Naive B cell (primary cell): Measurements from ENCODE around the gene TMEM244. TPM values are rescaled to one million over a fixed set of nuclear protein-coding genes. Genes with fewer than 3 reads are reported as not detected.
"Not testable (repeated sequence)": the region's sequence is repeated elsewhere in the genome, so short reads cannot be mapped to it uniquely, and the experiment has no call there.

Experiments
- ATAC-seq, 2 donors: fragments of 150-1000 bp; cut with Tn5 transposase; 2 replicates each; pipeline ENCODE4 v1.10.0; 2021; ENCODE audit warnings: low read depth in 2 of 2, mild to moderate bottlenecking in 2 of 2, moderate library complexity in 2 of 2
- DNase-seq: peaks from one replicate; pipeline ENCODE4 v3.0.0; 2022
- H3K27ac Mint-ChIP-seq, 6 donors: one replicate each; pipeline ENCODE4 v1.8.0; 2020 to 2022; ENCODE audit warnings: mild to moderate bottlenecking in 6 of 6, mixed read lengths in 6 of 6, moderate library complexity in 5 of 6, inconsistent platforms in 2 of 6
- H3K27me3 Mint-ChIP-seq, 3 donors: one replicate each; pipeline ENCODE4 v1.8.0; 2021 to 2022; ENCODE audit warnings: mixed read lengths in 3 of 3, mild to moderate bottlenecking in 1 of 3
- H3K36me3 Mint-ChIP-seq, 2 donors: one replicate each; pipeline ENCODE4 v1.8.0; 2020 to 2022; ENCODE audit warnings: mixed read lengths in 2 of 2, inconsistent platforms in 1 of 2, mild to moderate bottlenecking in 1 of 2
- H3K4me1 Mint-ChIP-seq, 3 donors: one replicate each; pipeline ENCODE4 v1.8.0; 2020 to 2022; ENCODE audit warnings: mixed read lengths in 3 of 3, inconsistent platforms in 1 of 3, mild to moderate bottlenecking in 1 of 3, moderate library complexity in 1 of 3
- H3K4me3 Mint-ChIP-seq, 8 donors: one replicate each; pipeline ENCODE4 v1.8.0; 2020 to 2022; ENCODE audit warnings: mild to moderate bottlenecking in 8 of 8, mixed read lengths in 8 of 8, moderate library complexity in 8 of 8, inconsistent platforms in 2 of 8
- H3K9me3 Mint-ChIP-seq, 7 donors: one replicate each; pipeline ENCODE4 v1.8.0; 2020 to 2022; ENCODE audit warnings: mixed read lengths in 7 of 7, mild to moderate bottlenecking in 5 of 7, inconsistent platforms in 2 of 7, moderate library complexity in 1 of 7
- polyA plus RNA-seq, 6 donors: library from polyadenylated mRNA; unstranded; fragments of 300-500 nt; fragmentation: Illumina TruSeq; gene quantifications; one replicate each; pipeline ENCODE4 v1.2.3, GENCODE V29; 2021; ENCODE audit warnings: low read depth in 6 of 6

TMEM244 gene
- polyA plus RNA-seq, 6 donors from 2014 or later: not detected

GRCh38 chr6:129832299-129832698 is 28.8 kb downstream of the TMEM244 start:
- H3K9me3 Mint-ChIP-seq: peaks cover 0 to 10% (median 0%) of the 10 kb centered on the region in 7 donors
- H3K4me1 Mint-ChIP-seq: no peaks in the 10 kb centered on the region
- ATAC-seq (no peak), DNase-seq (no peak)
- H3K4me3 Mint-ChIP-seq: no peak overlapping the region
- no peaks in the 10 kb centered on the region for H3K36me3 Mint-ChIP-seq
- H3K27ac Mint-ChIP-seq: peak overlapping the region in 1 of 6 donors; percentile 80
- H3K27me3 Mint-ChIP-seq: peaks cover 0 to 8% (median 6%) of the 10 kb centered on the region in 3 donors

GRCh38 chr6:129828229-129828628 is 32.9 kb downstream of the TMEM244 start:
- no peaks in the 10 kb centered on the region for H3K36me3 Mint-ChIP-seq
- ATAC-seq: no peak
- no peak overlapping the region for H3K27ac Mint-ChIP-seq
- DNase-seq: no peak
- H3K27me3 Mint-ChIP-seq: peaks cover 0 to 4% (median 0%) of the 10 kb centered on the region in 3 donors
- no peaks in the 10 kb centered on the region for H3K9me3 Mint-ChIP-seq
- H3K4me3 Mint-ChIP-seq: no peak overlapping the region
- H3K4me1 Mint-ChIP-seq: no peaks in the 10 kb centered on the region

- no peak overlapping the region for H3K27ac Mint-ChIP-seq
- H3K36me3 Mint-ChIP-seq: no peaks in the 10 kb centered on the region
- no peaks in the 10 kb centered on the region for H3K4me1 Mint-ChIP-seq
- H3K27me3 Mint-ChIP-seq: peaks cover 13 to 29% (median 19%) of the 10 kb centered on the region in 3 donors
- no peaks in the 10 kb centered on the region for H3K9me3 Mint-ChIP-seq
- DNase-seq: no peak
- no peak overlapping the region for H3K4me3 Mint-ChIP-seq
- no peak for ATAC-seq
Observed at GRCh38 chr6:129818251-129818650, 42.9 kb downstream of the TMEM244 start.

- Mint-ChIP-seq H3K4me1 (no peaks in the 10 kb centered on the region), H3K27me3 (peaks cover 13 to 29% (median 19%) of the 10 kb centered on the region in 3 donors), H3K9me3 (no peaks in the 10 kb centered on the region), H3K36me3 (no peaks in the 10 kb centered on the region), H3K4me3 (no peak overlapping the region), H3K27ac (no peak overlapping the region)
- DNase-seq (no peak), ATAC-seq (no peak)
Observed at GRCh38 chr6:129817821-129818220, 43.3 kb downstream of the TMEM244 start.

GRCh38 chr6:129817332-129817731 is 43.8 kb downstream of the TMEM244 start:
- H3K4me3 Mint-ChIP-seq: no peak overlapping the region
- no peaks in the 10 kb centered on the region for H3K9me3 Mint-ChIP-seq
- H3K4me1 Mint-ChIP-seq: no peaks in the 10 kb centered on the region
- H3K36me3 Mint-ChIP-seq: no peaks in the 10 kb centered on the region
- no peak for DNase-seq
- no peak for ATAC-seq
- H3K27ac Mint-ChIP-seq: no peak overlapping the region
- peaks cover 13 to 29% (median 19%) of the 10 kb centered on the region in 3 donors for H3K27me3 Mint-ChIP-seq

- Mint-ChIP-seq H3K9me3 (peaks cover 0 to 9% (median 5%) of the 10 kb centered on the region in 7 donors), H3K36me3 (no peaks in the 10 kb centered on the region), H3K4me3 (no peak overlapping the region), H3K4me1 (no peaks in the 10 kb centered on the region), H3K27ac (no peak overlapping the region), H3K27me3 (peaks cover 4 to 38% (median 13%) of the 10 kb centered on the region in 3 donors)
- ATAC-seq (no peak), DNase-seq (no peak)
Observed at GRCh38 chr6:129812145-129812777, 48.9 kb downstream of the TMEM244 start.

GRCh38 chr6:129807141-129807540 is 54.0 kb downstream of the TMEM244 start:
- H3K27me3 Mint-ChIP-seq: peaks cover 0 to 43% (median 13%) of the 10 kb centered on the region in 3 donors

GRCh38 chr6:129802920-129803319 is 58.2 kb downstream of the TMEM244 start:
- peaks cover 0 to 17% (median 14%) of the 10 kb centered on the region in 3 donors for H3K27me3 Mint-ChIP-seq
- H3K4me1 Mint-ChIP-seq: not testable (repeated sequence)

More at GRCh38 chr6:129807141-129807540, 54.0 kb downstream of the TMEM244 start:
- not testable (repeated sequence) for H3K27ac Mint-ChIP-seq, H3K4me1 Mint-ChIP-seq, H3K4me3 Mint-ChIP-seq, ATAC-seq, DNase-seq
- peaks cover 0 to 31% (median 18%) of the 10 kb centered on the region in 7 donors for H3K9me3 Mint-ChIP-seq
- peaks cover 0 to 11% of the 10 kb centered on the region in 2 donors for H3K36me3 Mint-ChIP-seq

GRCh38 chr6:129801909-129802308 is 59.2 kb downstream of the TMEM244 start:
- Mint-ChIP-seq H3K36me3 (peaks cover 0 to 11% of the 10 kb centered on the region in 2 donors), H3K9me3 (peaks cover 5 to 23% (median 13%) of the 10 kb centered on the region in 7 donors), H3K27me3 (peaks cover 0 to 14% (median 12%) of the 10 kb centered on the region in 3 donors), H3K27ac (no peak overlapping the region), H3K4me1 (no peaks in the 10 kb centered on the region), H3K4me3 (no peak overlapping the region)
- ATAC-seq (no peak), DNase-seq (no peak)

More at GRCh38 chr6:129802920-129803319, 58.2 kb downstream of the TMEM244 start:
- not testable (repeated sequence) for H3K4me3 Mint-ChIP-seq, DNase-seq, ATAC-seq, H3K27ac Mint-ChIP-seq
- H3K36me3 Mint-ChIP-seq: peaks cover 0 to 11% of the 10 kb centered on the region in 2 donors
- peaks cover 5 to 29% (median 17%) of the 10 kb centered on the region in 7 donors for H3K9me3 Mint-ChIP-seq

- Mint-ChIP-seq H3K4me3 (no peak overlapping the region), H3K27ac (no peak overlapping the region), H3K4me1 (peaks cover 0 to 6% (median 0%) of the 10 kb centered on the region in 3 donors), H3K9me3 (peaks cover 0 to 3% (median 0%) of the 10 kb centered on the region in 7 donors), H3K27me3 (peaks cover 5 to 20% (median 5%) of the 10 kb centered on the region in 3 donors), H3K36me3 (no peaks in the 10 kb centered on the region)
- ATAC-seq (no peak), DNase-seq (no peak)
Observed at GRCh38 chr6:129795261-129795660, 65.9 kb downstream of the TMEM244 start.

GRCh38 chr6:129793447-129793846 is 67.7 kb downstream of the TMEM244 start:
- no peak overlapping the region for H3K27ac Mint-ChIP-seq

GRCh38 chr6:129792049-129792448 is 69.1 kb downstream of the TMEM244 start:
- Mint-ChIP-seq H3K27me3 (peaks cover 5 to 20% (median 5%) of the 10 kb centered on the region in 3 donors), H3K4me1 (peaks cover 0 to 6% (median 0%) of the 10 kb centered on the region in 3 donors), H3K4me3 (no peak overlapping the region), H3K27ac (peak overlapping the region in 1 of 6 donors; percentile 53), H3K36me3 (no peaks in the 10 kb centered on the region), H3K9me3 (peaks cover 0 to 3% (median 0%) of the 10 kb centered on the region in 7 donors)
- no peak for DNase-seq
- ATAC-seq: no peak

More at GRCh38 chr6:129793447-129793846, 67.7 kb downstream of the TMEM244 start:
- Mint-ChIP-seq H3K9me3 (peaks cover 0 to 3% (median 0%) of the 10 kb centered on the region in 7 donors), H3K36me3 (no peaks in the 10 kb centered on the region), H3K27me3 (peaks cover 5 to 20% (median 5%) of the 10 kb centered on the region in 3 donors), H3K4me1 (peaks cover 0 to 6% (median 0%) of the 10 kb centered on the region in 3 donors), H3K4me3 (no peak overlapping the region)
- ATAC-seq (no peak), DNase-seq (no peak)

GRCh38 chr6:129790785-129791184 is 70.3 kb downstream of the TMEM244 start:
- DNase-seq (no peak), ATAC-seq (peak in 1 of 2 donors; percentile 30)
- H3K27me3 Mint-ChIP-seq: peaks cover 5 to 20% (median 5%) of the 10 kb centered on the region in 3 donors
- no peak overlapping the region for H3K4me3 Mint-ChIP-seq
- H3K9me3 Mint-ChIP-seq: peaks cover 0 to 3% (median 0%) of the 10 kb centered on the region in 7 donors
- peaks cover 0 to 6% (median 0%) of the 10 kb centered on the region in 3 donors for H3K4me1 Mint-ChIP-seq
- H3K36me3 Mint-ChIP-seq: no peaks in the 10 kb centered on the region
- peak overlapping the region in 1 of 6 donors; percentile 1 for H3K27ac Mint-ChIP-seq

GRCh38 chr6:129789974-129790373 is 71.1 kb downstream of the TMEM244 start:
- ATAC-seq: no peak

More at GRCh38 chr6:129789974-129790373, 71.1 kb downstream of the TMEM244 start:
- Mint-ChIP-seq H3K27me3 (peaks cover 5 to 25% (median 9%) of the 10 kb centered on the region in 3 donors), H3K9me3 (peaks cover 0 to 3% (median 0%) of the 10 kb centered on the region in 7 donors), H3K4me1 (peaks cover 0 to 6% (median 0%) of the 10 kb centered on the region in 3 donors), H3K27ac (no peak overlapping the region), H3K36me3 (no peaks in the 10 kb centered on the region), H3K4me3 (no peak overlapping the region)
- DNase-seq: no peak
